GM21526 (cell line): Measurements from ENCODE around the gene PSORS1C2.

Experiments
- ATAC-seq: cut with Tn5 transposase; IDR thresholded peaks from one replicate; pipeline ENCODE4 v1.9.1; 2021; ENCODE audit warnings: moderate library complexity; ENCODE audit not compliant: unreplicated experiment, low FRiP score

Gene PSORS1C2

GRCh38 chr6:31115941-31116560 is 22.8 kb downstream of the PSORS1C2 start:
- no peak for ATAC-seq

GRCh38 chr6:31114970-31115849 is 23.7 kb downstream of the PSORS1C2 start:
- no peak for ATAC-seq

- ATAC-seq, result no peak
Measured at GRCh38 chr6:31114541-31114878, 24.4 kb downstream of the PSORS1C2 start, which contains the start of gene PSORS1C1. PSORS1C1 (plus strand) TSS chr6:31114800; CDS start chr6:31129633, 14,833 bp downstream.

GRCh38 chr6:31113861-31114540 is 24.9 kb downstream of the PSORS1C2 start:
- no peak for ATAC-seq

- no peak for ATAC-seq
Measured at GRCh38 chr6:31112478-31112877, 26.4 kb downstream of the PSORS1C2 start, which contains the start of gene C6orf15. C6orf15 (minus strand) TSS chr6:31112575; CDS start chr6:31112555, 20 bp downstream.

GRCh38 chr6:31111712-31112111 is 27.2 kb downstream of the PSORS1C2 start:
- ATAC-seq, result no peak

- no peak for ATAC-seq
Measured at GRCh38 chr6:31110825-31111582, 27.9 kb downstream of the PSORS1C2 start.

- ATAC-seq, result no peak
Measured at GRCh38 chr6:31107052-31107451, 31.8 kb downstream of the PSORS1C2 start.

GRCh38 chr6:31103136-31103535 is 35.7 kb downstream of the PSORS1C2 start:
- no peak for ATAC-seq

GRCh38 chr6:31098449-31098938 is 40.4 kb downstream of the PSORS1C2 start:
- ATAC-seq, result no peak

GRCh38 chr6:31096656-31097055 is 42.2 kb downstream of the PSORS1C2 start:
- ATAC-seq, result no peak

- no peak for ATAC-seq
Measured at GRCh38 chr6:31096215-31096614, 42.7 kb downstream of the PSORS1C2 start.

GRCh38 chr6:31094389-31094881 is 44.4 kb downstream of the PSORS1C2 start:
- ATAC-seq, result no peak

- no peak for ATAC-seq
Measured at GRCh38 chr6:31092769-31093505, 45.9 kb downstream of the PSORS1C2 start.

GRCh38 chr6:31092238-31092637 is 46.6 kb downstream of the PSORS1C2 start:
- ATAC-seq, result no peak

GRCh38 chr6:31091680-31092079 is 47.2 kb downstream of the PSORS1C2 start:
- no peak for ATAC-seq

GRCh38 chr6:31090973-31091364 is 47.9 kb downstream of the PSORS1C2 start:
- no peak for ATAC-seq

- no peak for ATAC-seq
Measured at GRCh38 chr6:31090275-31090972, 48.4 kb downstream of the PSORS1C2 start.
